Measurements from ENCODE around the gene SH3BP1. TPM values are rescaled to one million over a fixed set of nuclear protein-coding genes. Genes with fewer than 3 reads are reported as not detected.
"Not testable (repeated sequence)": the region's sequence is repeated elsewhere in the genome, so short reads cannot be mapped to it uniquely, and the experiment has no call there.

SH3BP1 gene
- total and polyA plus RNA-seq, 2 of the 8 experiments (the other 6 are each of a cell fraction or from before 2014, with no cell fraction given), result 23.9 to 40.3 TPM

DNA sequence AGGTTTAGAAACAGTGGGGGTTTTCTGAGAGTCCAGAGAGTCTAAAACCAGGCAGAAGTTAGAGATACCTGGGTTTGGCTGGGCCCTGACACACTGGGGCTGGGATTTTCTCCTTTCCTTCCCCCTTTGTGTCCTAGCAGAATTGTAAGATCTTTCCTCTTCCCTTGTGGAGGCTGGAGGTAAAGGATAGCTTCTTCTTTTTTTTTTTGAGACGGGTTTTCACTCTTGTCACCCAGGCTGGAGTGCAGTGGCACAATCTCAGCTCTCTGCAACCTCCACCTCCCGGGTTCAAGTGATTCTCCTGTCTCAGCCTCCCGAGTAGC, 29.4 kb upstream of the SH3BP1 start:
- not testable (repeated sequence) for H4K8ac ChIP-seq (ENCODE audit: extremely low read depth, insufficient read depth, low read length); H3K14ac ChIP-seq (ENCODE audit: insufficient read length); H3K79me1 ChIP-seq (ENCODE audit: low read depth, low read length); H2BK15ac ChIP-seq (ENCODE audit: low read length); DNase-seq (ENCODE audit: low read depth in 1 of 2, low spot score in 2 of 2); H2BK120ac ChIP-seq (replicated peaks; ENCODE audit: low read depth, low read length); H3K4ac ChIP-seq (replicated peaks; ENCODE audit: insufficient read length, low read depth, low read length); H3K18ac ChIP-seq (ENCODE audit: extremely low read depth, low read length); H3K27ac ChIP-seq (ENCODE audit: low read depth, low read length); H2BK5ac ChIP-seq (ENCODE audit: low read depth, low read length); H3K9me3 ChIP-seq (ENCODE audit: insufficient read depth in 2 of 2, low read depth in 1 of 2, low read length in 1 of 2); H2BK12ac ChIP-seq (ENCODE audit: low read depth, low read length); H4K5ac ChIP-seq (ENCODE audit: insufficient read length, low read depth, low read length); H2AFZ ChIP-seq (ENCODE audit: low read length); H2BK20ac ChIP-seq (ENCODE audit: low read length); FAIRE-seq; H3K23ac ChIP-seq (ENCODE audit: insufficient read length); H4K91ac ChIP-seq (replicated peaks; ENCODE audit: insufficient read length, low read length); H3K56ac ChIP-seq (replicated peaks; ENCODE audit: insufficient read length, low read depth, low read length); H3K27me3 ChIP-seq (replicated peaks in 1 of 4; ENCODE audit: control insufficient read depth in 3 of 4, extremely low read depth in 1 of 4, insufficient read depth in 3 of 4, low read length in 3 of 4); H3K9ac ChIP-seq (replicated peaks in 1 of 4; ENCODE audit: extremely low read depth in 1 of 4, low read depth in 3 of 4, low read length in 3 of 4); H3K4me1 ChIP-seq (replicated peaks in 1 of 4; ENCODE audit: control insufficient read depth in 3 of 4, insufficient read depth in 4 of 4, low read length in 3 of 4); H4K20me1 ChIP-seq (replicated peaks in 1 of 2; ENCODE audit: control insufficient read depth in 1 of 2, insufficient read depth in 2 of 2, low read length in 2 of 2); H2AK5ac ChIP-seq (ENCODE audit: low read depth, low read length); H3K36me3 ChIP-seq (ENCODE audit: control insufficient read depth in 2 of 4, insufficient read depth in 4 of 4, low read length in 3 of 4)
- Histone ChIP-seq H3K4me2 (ENCODE audit: insufficient read depth in 1 of 2, low read depth in 2 of 2, low read length in 2 of 2) (peak overlapping the region; percentile 54 to 86; a peak in 3 of 4 replicates), H3K79me2 (ENCODE audit: control insufficient read depth in 1 of 2, insufficient read depth in 2 of 2, low read length in 2 of 2) (peaks cover 0 to 11% of the 10 kb centered on the region in 2 experiments; a peak in 1 of 4 replicates), H3K23me2 (ENCODE audit: low read depth, low read length) (peaks cover 13% of the 10 kb centered on the region), H3K4me3 (ENCODE audit: extremely low read depth in 1 of 4, insufficient read depth in 2 of 4, low read depth in 3 of 4, low read length in 4 of 4) (peak overlapping the region in 3 of 4 experiments; percentile 69 to 91 (median 87); a peak in 4 of 8 replicates)
- 87% methylated on average over 3 of the region's 3 CpGs; no CpG with 5 or more reads in 1 of the 2 experiments for WGBS, 2 experiments (ENCODE audit: extremely low coverage in 1 of 2, insufficient coverage in 1 of 2, insufficient read length in 1 of 2, insufficient replicate concordance in 2 of 2, low coverage in 1 of 2, low lambda C conversion rate in 2 of 2, missing lambda C conversion rate in 1 of 2)
- POLR2A ChIA-PET (ENCODE audit: partially characterized antibody), result interaction anchor here (0.9 to 7.8 kb wide), 11 partner anchors 8 to 116 kb away, joined by 3 to 63 read pairs (median 5); partner anchors contain the start of gene LGALS1
- CTCF ChIA-PET (ENCODE audit: partially characterized antibody), result interaction anchor here (0.8 to 2.7 kb wide), 5 partner anchors 8 to 43 kb away, joined by 3 to 11 read pairs (median 3); no protein-coding TSS in a partner anchor

All from H1 (cell line).